Liver (tissue), 9 donors: Measurements from ENCODE around the gene ARHGEF19. TPM values are rescaled to one million over a fixed set of nuclear protein-coding genes. Genes with fewer than 3 reads are reported as not detected.

Source experiments
- DNase-seq: peaks from one replicate; pipeline ENCODE4 v3.0.0-alpha.2; 2017; ENCODE audit warnings: low spot score
- H3K27ac ChIP-seq, 2 donors: one replicate each; pipeline ENCODE4 v1.7.0; 2013; ENCODE audit warnings: inconsistent platforms in 2 of 2, low read length in 2 of 2, control low read depth in 1 of 2, low read depth in 1 of 2, mild to moderate bottlenecking in 1 of 2
- H3K27me3 ChIP-seq, 4 donors: one replicate each; pipeline versions ENCODE4 v1.6.1 to v1.7.0; 2013; ENCODE audit warnings: low read length in 3 of 4, inconsistent platforms in 1 of 4, mild to moderate bottlenecking in 1 of 4, moderate library complexity in 1 of 4; ENCODE audit not compliant: control insufficient read depth in 4 of 4, insufficient read depth in 4 of 4
- H3K36me3 ChIP-seq, 4 donors: one replicate each; pipeline versions ENCODE4 v1.6.1 to v1.7.0; 2013; ENCODE audit warnings: low read length in 3 of 4, mild to moderate bottlenecking in 3 of 4, low read depth in 1 of 4, moderate library complexity in 1 of 4; ENCODE audit not compliant: control insufficient read depth in 4 of 4, insufficient read depth in 3 of 4
- H3K4me1 ChIP-seq, 4 donors: one replicate each; pipeline versions ENCODE4 v1.6.1 to v1.7.0; 2013; ENCODE audit warnings: low read length in 3 of 4, mild to moderate bottlenecking in 3 of 4, moderate library complexity in 1 of 4; ENCODE audit not compliant: control insufficient read depth in 4 of 4, insufficient read depth in 4 of 4
- H3K4me3 ChIP-seq, 3 donors: one replicate each; pipeline versions ENCODE4 v1.6.1 to v1.7.0; 2013; ENCODE audit warnings: low read length in 3 of 3, control low read depth in 1 of 3, low read depth in 1 of 3, mild to moderate bottlenecking in 1 of 3
- H3K9ac ChIP-seq, 2 donors: one replicate each; pipeline ENCODE4 v1.7.0; 2013; ENCODE audit warnings: low read length in 2 of 2, mild to moderate bottlenecking in 2 of 2, moderate library complexity in 2 of 2, control low read depth in 1 of 2, low read depth in 1 of 2
- H3K9me3 ChIP-seq, 4 donors: one replicate each; pipeline versions ENCODE4 v1.6.1 to v1.7.0; 2013; ENCODE audit warnings: low read length in 3 of 4; ENCODE audit not compliant: control insufficient read depth in 4 of 4
- ATF3 ChIP-seq: IDR thresholded peaks from 2 replicates; pipeline ENCODE4 v1.6.1; 2016; ENCODE audit warnings: antibody characterized with exemption
- CTCF ChIP-seq: fragments of 150-350 bp; IDR thresholded peaks from 2 replicates; pipeline ENCODE4 v1.5.1; 2017; ENCODE audit warnings: improper control_type of control experiment, low read depth, low read length; ENCODE audit not compliant: missing input control
- EGR1 ChIP-seq, 2 donors: IDR thresholded peaks; 2 replicates each; pipeline ENCODE4 v1.6.1; 2016 to 2018; ENCODE audit warnings: antibody characterized with exemption in 2 of 2, low read depth in 2 of 2
- FOXA1 ChIP-seq: IDR thresholded peaks from 2 replicates; pipeline ENCODE4 v1.6.1; 2016; ENCODE audit warnings: antibody characterized with exemption
- FOXA2 ChIP-seq: IDR thresholded peaks from 2 replicates; pipeline ENCODE4 v1.6.1; 2016; ENCODE audit warnings: antibody characterized with exemption
- GABPA ChIP-seq, 2 donors: IDR thresholded peaks in 1 of 2; conservative IDR thresholded peaks in 1 of 2; 2 replicates each; pipeline ENCODE4 v1.6.1; 2016; ENCODE audit warnings: antibody characterized with exemption in 2 of 2, mild to moderate bottlenecking in 1 of 2, moderate library complexity in 1 of 2
- HNF4A ChIP-seq, 2 donors: conservative IDR thresholded peaks; 2 replicates each; pipeline ENCODE4 v1.6.1; 2016; ENCODE audit warnings: antibody characterized with exemption in 2 of 2, mild to moderate bottlenecking in 2 of 2
- HNF4G ChIP-seq: IDR thresholded peaks from 2 replicates; pipeline ENCODE4 v1.6.1; 2016; ENCODE audit warnings: antibody characterized with exemption
- JUND ChIP-seq, 2 donors: IDR thresholded peaks; 2 replicates each; pipeline ENCODE4 v1.6.1; 2016; ENCODE audit warnings: antibody characterized with exemption in 2 of 2
- MAX ChIP-seq: IDR thresholded peaks from 2 replicates; pipeline ENCODE4 v1.6.1; 2016; ENCODE audit warnings: antibody characterized with exemption
- NR2F2 ChIP-seq: IDR thresholded peaks from 2 replicates; pipeline ENCODE4 v1.6.1; 2016; ENCODE audit warnings: antibody characterized with exemption
- RAD21 ChIP-seq, 2 donors: IDR thresholded peaks; 2 replicates each; pipeline ENCODE4 v1.6.1; 2016; ENCODE audit warnings: antibody characterized with exemption in 2 of 2, mild to moderate bottlenecking in 2 of 2
- REST ChIP-seq: IDR thresholded peaks from 2 replicates; pipeline ENCODE4 v1.6.1; 2016; ENCODE audit warnings: antibody characterized with exemption, mild to moderate bottlenecking
- RXRA ChIP-seq, 2 donors: IDR thresholded peaks; 2 replicates each; pipeline ENCODE4 v1.6.1; 2017 to 2018; ENCODE audit warnings: antibody characterized with exemption in 2 of 2, mild to moderate bottlenecking in 1 of 2
- SP1 ChIP-seq: IDR thresholded peaks from 2 replicates; pipeline ENCODE4 v1.6.1; 2018; ENCODE audit warnings: antibody characterized with exemption, mild to moderate bottlenecking
- YY1 ChIP-seq: IDR thresholded peaks from 2 replicates; pipeline ENCODE4 v1.6.1; 2016; ENCODE audit warnings: antibody characterized with exemption, mild to moderate bottlenecking
- WGBS: extraction: QIAGEN DNeasy Blood & Tissue Kit; methylation state at CpG from one replicate; pipeline ENCODE4 v1.1.7; 2013; 5-methylcytosine and 5-hydroxymethylcytosine counted together
- polyA plus RNA-seq, 2 donors: library from polyadenylated mRNA; stranded (reverse) in 1 of 2; unstranded in 1 of 2; fragments of 200-250 nt in 1 of 2; fragments of >200 nt in 1 of 2; fragmentation: Nextera tagmentation in 1 of 2; extraction: Ambion mirVana in 1 of 2; gene quantifications; one replicate each; pipeline versions ENCODE4 v1.2.1 to v1.2.3, GENCODE V29; 2013 to 2015
- total RNA-seq, 2 donors: library from RNA; depleted of rRNA; stranded (reverse); fragments of >200 nt; gene quantifications; one replicate each; pipeline ENCODE4 v1.2.3, GENCODE V29; 2014
- donor health status: healthy.
- donor health status: healthy.
- donor health status: healthy.
- donor health status: healthy.
- donor health status: healthy.

Gene ARHGEF19
- total and polyA plus RNA-seq, 4 donors, result 0.79 to 3.2 (median 2.5) TPM

GRCh38 chr1:16244650-16245285 lies 32.3 kb upstream of the ARHGEF19 start:
- Histone ChIP-seq H3K27ac (no peak overlapping the region), H3K27me3 (no peaks in the 10 kb centered on the region), H3K4me1 (peaks cover 5 to 25% (median 24%) of the 10 kb centered on the region in 4 donors), H3K4me3 (no peak overlapping the region), H3K36me3 (no peaks in the 10 kb centered on the region), H3K9ac (no peak overlapping the region), H3K9me3 (no peaks in the 10 kb centered on the region)
- TF ChIP-seq HNF4G, result no peak
- TF ChIP-seq GABPA (IDR thresholded peaks at IDR 0.05 in 1 of 2, conservative IDR thresholded peaks at IDR 0.05 in 1 of 2), result no peak
- no peak for TF ChIP-seq FOXA1
- TF ChIP-seq FOXA2, result no peak
- TF ChIP-seq RAD21 (IDR thresholded peaks at IDR 0.05), result no peak
- no peak for TF ChIP-seq NR2F2
- TF ChIP-seq YY1, result no peak
- TF ChIP-seq ATF3, result no peak
- TF ChIP-seq JUND (IDR thresholded peaks at IDR 0.05), result no peak
- TF ChIP-seq EGR1 (IDR thresholded peaks at IDR 0.05; ENCODE audit: low read depth in 2 of 2), result no peak
- TF ChIP-seq MAX, result no peak
- TF ChIP-seq HNF4A (conservative IDR thresholded peaks at IDR 0.05), result no peak
- TF ChIP-seq CTCF, result no peak
- no peak for TF ChIP-seq REST
- no peak for TF ChIP-seq SP1
- no peak for TF ChIP-seq RXRA (IDR thresholded peaks at IDR 0.05)
- WGBS, result 78% methylated on average over 8 of the region's 8 CpGs
- peak; percentile 32 for DNase-seq

GRCh38 chr1:16243936-16244649 lies 31.6 kb upstream of the ARHGEF19 start:
- no peak overlapping the region for H3K4me3 ChIP-seq
- H3K36me3 ChIP-seq, result no peaks in the 10 kb centered on the region
- H3K27ac ChIP-seq, result no peak overlapping the region
- H3K9me3 ChIP-seq, result no peaks in the 10 kb centered on the region
- no peaks in the 10 kb centered on the region for H3K27me3 ChIP-seq
- WGBS, result 31% methylated on average over 8 of the region's 8 CpGs
- no peak for TF ChIP-seq HNF4G
- no peak for TF ChIP-seq JUND (IDR thresholded peaks at IDR 0.05)
- peak; percentile 94 to 95 for TF ChIP-seq RAD21 (IDR thresholded peaks at IDR 0.05)
- TF ChIP-seq HNF4A (conservative IDR thresholded peaks at IDR 0.05), result peak in 1 of 2 donors; percentile 5
- TF ChIP-seq CTCF, result peak; percentile 90
- DNase-seq, result peak; percentile 87
- H3K4me1 ChIP-seq, result peaks cover 1 to 19% (median 17%) of the 10 kb centered on the region in 4 donors
- H3K9ac ChIP-seq, result no peak overlapping the region
